ENCODE measurements around the gene CLTC. TPM values are rescaled to one million over a fixed set of nuclear protein-coding genes. Genes with fewer than 3 reads are reported as not detected.
A peak's percentile ranks its signal among the peaks of the same experiment; 100 is the strongest.

CLTC gene
- total RNA-seq, 4 donors from 2014 or later = 140 to 203 (median 172) TPM

- Histone ChIP-seq H3K27me3 (no peaks in the 10 kb centered on the region), H3K4me1 (peaks cover 54 to 71% of the 10 kb centered on the region in 2 donors), H3K9me3 (no peaks in the 10 kb centered on the region), H3K4me3 (no peak overlapping the region), H3K27ac (peak overlapping the region; percentile 66 to 77 (median 74)), H3K36me3 (peaks cover 0 to 22% of the 10 kb centered on the region in 2 donors)
- TF ChIP-seq POLR2A (IDR thresholded peaks at IDR 0.05) = no peak
- TF ChIP-seq, protein P1, sequence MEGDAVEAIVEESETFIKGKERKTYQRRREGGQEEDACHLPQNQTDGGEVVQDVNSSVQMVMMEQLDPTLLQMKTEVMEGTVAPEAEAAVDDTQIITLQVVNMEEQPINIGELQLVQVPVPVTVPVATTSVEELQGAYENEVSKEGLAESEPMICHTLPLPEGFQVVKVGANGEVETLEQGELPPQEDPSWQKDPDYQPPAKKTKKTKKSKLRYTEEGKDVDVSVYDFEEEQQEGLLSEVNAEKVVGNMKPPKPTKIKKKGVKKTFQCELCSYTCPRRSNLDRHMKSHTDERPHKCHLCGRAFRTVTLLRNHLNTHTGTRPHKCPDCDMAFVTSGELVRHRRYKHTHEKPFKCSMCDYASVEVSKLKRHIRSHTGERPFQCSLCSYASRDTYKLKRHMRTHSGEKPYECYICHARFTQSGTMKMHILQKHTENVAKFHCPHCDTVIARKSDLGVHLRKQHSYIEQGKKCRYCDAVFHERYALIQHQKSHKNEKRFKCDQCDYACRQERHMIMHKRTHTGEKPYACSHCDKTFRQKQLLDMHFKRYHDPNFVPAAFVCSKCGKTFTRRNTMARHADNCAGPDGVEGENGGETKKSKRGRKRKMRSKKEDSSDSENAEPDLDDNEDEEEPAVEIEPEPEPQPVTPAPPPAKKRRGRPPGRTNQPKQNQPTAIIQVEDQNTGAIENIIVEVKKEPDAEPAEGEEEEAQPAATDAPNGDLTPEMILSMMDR (IDR thresholded peaks at IDR 0.05 in 4 of 5, conservative IDR thresholded peaks at IDR 0.05 in 1 of 5) = no peak
- DNase-seq (no peak), ATAC-seq (no peak)
- intact Hi-C loops (cut with DNase I; ENCODE audit: low total_unique reads) = loop anchor here (5.0 kb wide), 1 partner anchor 65 kb away; the partner anchor contains the start of genes PTRH2 and VMP1
- in situ Hi-C loops (cut with MboI; ENCODE audit: low sequenced_read_pairs in 4 of 4) = no loop called here
Observed at GRCh38 chr17:59641799-59642484, 22.2 kb downstream of the CLTC start.

DNA sequence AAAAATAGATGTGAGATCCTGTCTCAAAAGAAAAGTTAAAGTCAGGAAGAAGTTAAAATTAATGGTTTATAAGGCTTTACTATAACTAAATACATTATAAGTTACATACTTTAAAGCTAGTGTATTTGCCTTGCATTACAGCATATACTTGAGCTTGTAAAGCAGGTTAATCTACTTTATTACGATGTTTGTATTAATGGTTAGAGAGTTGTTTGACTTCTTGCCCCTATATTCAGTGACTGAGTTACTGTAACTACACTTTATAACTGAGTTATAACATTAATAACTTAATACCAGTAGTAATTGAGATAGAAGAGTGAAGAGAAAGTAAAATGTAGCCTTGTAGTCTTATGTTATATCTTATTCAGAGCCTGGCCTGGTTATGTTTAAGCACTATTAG lies 22.9 kb downstream of the CLTC start:
- Histone ChIP-seq H3K27ac (peak overlapping the region; percentile 66 to 77 (median 74)), H3K9me3 (no peaks in the 10 kb centered on the region), H3K4me3 (no peak overlapping the region), H3K4me1 (peaks cover 60 to 74% of the 10 kb centered on the region in 2 donors), H3K27me3 (no peaks in the 10 kb centered on the region), H3K36me3 (peaks cover 0 to 25% of the 10 kb centered on the region in 2 donors)
- ATAC-seq (no peak), DNase-seq (no peak)
- intact Hi-C loops (cut with DNase I; ENCODE audit: low total_unique reads) = loop anchor here (5.0 kb wide), 1 partner anchor 65 kb away; the partner anchor contains the start of genes PTRH2 and VMP1
- TF ChIP-seq POLR2A (IDR thresholded peaks at IDR 0.05) = no peak
- TF ChIP-seq, protein P1 (IDR thresholded peaks at IDR 0.05 in 4 of 5, conservative IDR thresholded peaks at IDR 0.05 in 1 of 5) = no peak
- in situ Hi-C loops (cut with MboI; ENCODE audit: low sequenced_read_pairs in 4 of 4) = no loop called here

DNA sequence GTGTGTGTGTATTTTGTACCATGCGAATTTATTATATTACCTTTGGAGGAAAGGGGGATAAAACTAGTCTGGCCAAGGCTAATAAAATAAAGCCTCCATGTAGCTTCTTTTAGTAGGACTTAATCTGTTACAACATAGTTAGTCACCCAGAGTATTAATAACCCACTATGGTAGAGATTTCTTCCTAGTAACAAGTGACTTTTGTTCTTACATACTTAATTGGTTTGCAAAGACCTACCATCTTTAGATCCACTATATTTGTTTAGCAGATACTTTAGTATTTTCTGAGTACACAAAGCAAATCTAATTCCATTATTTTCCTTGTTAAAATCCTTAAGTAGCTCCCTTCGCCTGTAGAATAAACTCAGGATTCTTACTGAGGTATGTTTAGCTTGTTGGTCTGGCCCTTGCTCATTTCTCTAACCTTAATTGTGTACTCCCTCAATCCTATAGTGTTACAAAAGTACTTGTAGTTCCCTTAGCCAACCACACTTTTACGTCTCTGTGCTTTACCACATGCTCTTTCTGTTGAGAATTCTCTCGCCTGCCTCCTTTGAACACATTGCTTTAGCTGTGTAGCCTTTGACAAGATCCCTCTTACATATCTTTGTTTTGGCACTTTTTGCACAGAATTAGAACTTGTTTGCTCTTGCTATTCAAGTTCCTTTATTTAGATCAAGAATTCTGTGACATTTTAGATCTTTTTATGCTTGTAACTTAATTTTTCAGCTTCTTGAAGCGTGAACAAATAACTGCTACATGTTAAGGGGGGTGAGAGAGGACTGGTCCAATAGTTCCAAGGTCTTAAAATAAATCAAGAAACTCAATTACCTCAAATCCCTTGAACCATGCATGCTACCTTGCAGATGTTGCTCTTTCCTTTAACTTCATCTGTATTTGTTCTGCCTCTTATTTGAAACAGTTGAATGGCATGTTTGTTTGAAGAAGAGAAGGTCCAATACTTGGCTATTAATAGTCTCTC lies 23.8 kb downstream of the CLTC start:
- in situ Hi-C loops (cut with MboI; ENCODE audit: low sequenced_read_pairs in 4 of 4) (no loop called here), intact Hi-C loops (cut with DNase I; ENCODE audit: low total_unique reads) (loop anchor here (1.0 to 5.0 kb wide), 2 partner anchors 24 to 64 kb away; partner anchors contain the start of genes CLTC, PTRH2 and VMP1)
- Histone ChIP-seq H3K4me3 (peak overlapping the region in 1 of 4 donors; percentile 16), H3K9me3 (no peaks in the 10 kb centered on the region), H3K36me3 (peaks cover 0 to 34% of the 10 kb centered on the region in 2 donors), H3K27ac (peak overlapping the region; percentile 66 to 77 (median 74)), H3K27me3 (no peaks in the 10 kb centered on the region), H3K4me1 (peaks cover 61 to 77% of the 10 kb centered on the region in 2 donors)
- ATAC-seq (peak; percentile 95 to 97), DNase-seq (no peak)
- no peak for TF ChIP-seq POLR2A (IDR thresholded peaks at IDR 0.05)
- TF ChIP-seq, protein P1 (IDR thresholded peaks at IDR 0.05 in 4 of 5, conservative IDR thresholded peaks at IDR 0.05 in 1 of 5) = no peak

DNA sequence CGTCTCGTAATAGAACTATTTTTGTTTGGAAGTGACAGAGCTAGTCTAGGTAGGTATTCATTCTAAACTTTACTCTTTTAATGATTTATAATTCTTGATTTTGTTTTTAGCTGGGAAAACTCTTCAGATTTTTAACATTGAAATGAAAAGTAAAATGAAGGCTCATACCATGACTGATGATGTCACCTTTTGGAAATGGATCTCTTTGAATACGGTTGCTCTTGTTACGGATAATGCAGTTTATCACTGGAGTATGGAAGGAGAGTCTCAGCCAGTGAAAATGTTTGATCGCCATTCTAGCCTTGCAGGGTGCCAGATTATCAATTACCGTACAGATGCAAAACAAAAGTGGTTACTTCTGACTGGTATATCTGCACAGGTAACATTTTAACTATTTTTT lies 27.6 kb downstream of the CLTC start:
- H3K36me3 ChIP-seq = peaks cover 0 to 63% of the 10 kb centered on the region in 2 donors
- no peak overlapping the region for H3K4me3 ChIP-seq
- ATAC-seq (no peak), DNase-seq (no peak)
- intact Hi-C loops (cut with DNase I; ENCODE audit: low total_unique reads) (no loop called here), in situ Hi-C loops (cut with MboI; ENCODE audit: low sequenced_read_pairs in 4 of 4) (no loop called here)
- no peak for TF ChIP-seq POLR2A (IDR thresholded peaks at IDR 0.05)
- TF ChIP-seq, protein P1 (IDR thresholded peaks at IDR 0.05 in 4 of 5, conservative IDR thresholded peaks at IDR 0.05 in 1 of 5) = no peak
- peaks cover 35 to 54% of the 10 kb centered on the region in 2 donors for H3K4me1 ChIP-seq
- no peaks in the 10 kb centered on the region for H3K9me3 ChIP-seq
- H3K27me3 ChIP-seq = no peaks in the 10 kb centered on the region
- peak overlapping the region in 2 of 4 donors; percentile 9 to 36 for H3K27ac ChIP-seq

All from gastrocnemius medialis (tissue), 4 donors.